GM21390 (cell line): Measurements from ENCODE around the gene HTR2C.
"Not testable (repeated sequence)": the region's sequence is repeated elsewhere in the genome, so short reads cannot be mapped to it uniquely, and the experiment has no call there.

Experiments
- ATAC-seq: cut with Tn5 transposase; IDR thresholded peaks from one replicate; pipeline ENCODE4 v1.9.1; 2021; ENCODE audit not compliant: unreplicated experiment

Gene HTR2C

DNA sequence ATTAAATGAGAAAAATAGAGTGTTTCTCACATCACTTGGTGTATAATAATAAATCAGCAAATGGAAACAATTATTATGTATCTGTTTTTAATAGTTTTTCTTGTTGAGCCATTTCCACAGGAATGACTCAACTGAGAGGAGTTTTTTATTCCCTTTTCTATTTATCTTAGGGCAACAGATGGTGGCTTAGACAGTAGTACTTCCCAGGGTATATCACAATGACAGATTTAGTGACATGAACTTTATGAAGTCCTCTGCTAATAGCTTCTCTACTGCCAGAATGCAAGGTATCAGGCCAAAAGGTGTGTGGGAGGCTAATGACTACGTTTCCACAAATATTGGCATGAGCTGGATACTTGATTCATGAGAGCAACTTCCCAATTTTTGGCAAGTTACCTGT lies 126.7 kb downstream of the HTR2C start:
- no peak for ATAC-seq

DNA sequence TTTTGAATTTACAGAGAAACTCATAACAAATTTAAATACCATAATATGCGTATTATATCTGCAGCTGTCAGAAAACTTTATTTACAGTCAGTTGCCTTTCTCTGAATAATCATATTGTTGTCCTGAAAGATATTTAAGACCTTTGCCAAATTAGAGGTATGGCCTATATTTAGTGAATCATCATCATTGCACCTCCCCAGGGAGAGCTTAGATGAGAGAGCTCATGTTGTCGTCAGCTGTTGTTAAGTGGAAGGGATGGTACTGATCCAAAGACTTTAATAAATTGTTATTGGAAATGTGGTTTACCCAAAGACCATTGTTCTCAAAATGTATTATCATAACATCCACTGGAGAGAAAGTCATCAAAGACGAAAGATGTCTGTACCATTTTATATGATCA lies 128.6 kb downstream of the HTR2C start:
- ATAC-seq = no peak

DNA sequence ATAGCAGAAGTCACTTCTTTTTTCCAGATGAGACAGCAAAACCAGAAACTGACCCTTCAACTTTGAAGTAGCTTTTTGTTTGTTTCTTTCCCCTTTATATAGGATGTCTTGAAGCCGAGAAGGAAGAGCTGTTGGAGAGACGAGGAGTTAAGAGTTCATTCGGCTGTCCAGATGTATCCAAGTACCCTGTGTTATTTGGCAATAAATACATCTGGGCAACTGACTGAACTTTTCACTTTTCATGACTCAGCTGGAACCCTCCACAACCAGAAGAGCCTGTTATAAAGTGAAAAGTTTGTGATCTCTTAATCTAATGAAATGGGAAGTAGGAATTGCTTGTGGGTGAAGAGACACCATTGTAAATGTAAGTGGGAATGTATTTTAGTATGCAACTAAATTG lies 131.2 kb downstream of the HTR2C start:
- ATAC-seq = no peak

DNA sequence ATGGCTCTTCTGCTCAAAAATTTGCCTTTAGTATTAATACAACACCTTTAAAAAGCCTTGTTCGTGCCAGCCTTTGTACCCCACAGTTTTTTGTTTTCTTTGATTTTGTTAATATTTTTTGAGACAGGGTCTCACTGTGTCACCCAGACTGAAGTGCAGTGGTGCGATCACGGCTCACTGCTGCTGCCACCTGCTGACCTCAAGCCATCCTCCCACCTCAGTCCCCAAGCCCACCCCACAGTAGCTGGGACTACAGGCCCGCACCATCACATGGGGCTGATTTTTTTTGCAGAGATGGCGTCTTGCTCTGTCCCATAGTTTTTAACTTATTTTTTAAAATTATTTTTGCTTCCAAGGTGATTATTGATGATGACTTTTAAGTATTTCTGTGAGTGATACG lies 134.0 kb downstream of the HTR2C start:
- ATAC-seq = no peak

DNA sequence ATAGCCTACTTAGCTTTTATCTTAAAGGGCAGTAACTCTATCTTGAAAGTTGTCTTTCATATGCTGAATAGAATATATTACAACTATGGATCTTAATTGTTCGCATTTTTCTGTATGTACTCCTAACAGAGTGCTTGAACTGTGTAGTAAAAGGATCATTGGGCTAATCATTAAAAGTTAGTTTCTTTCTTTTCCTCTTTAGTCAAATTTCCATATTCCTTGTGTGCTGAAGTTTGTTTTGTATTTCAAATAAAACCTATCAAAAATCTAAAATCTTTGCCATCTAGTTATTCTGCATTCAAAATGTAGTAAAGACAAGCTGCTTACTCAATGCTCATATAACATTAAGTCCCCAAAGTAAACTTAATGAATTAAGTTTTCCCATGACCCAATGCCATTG lies 182.7 kb downstream of the HTR2C start:
- no peak for ATAC-seq

DNA sequence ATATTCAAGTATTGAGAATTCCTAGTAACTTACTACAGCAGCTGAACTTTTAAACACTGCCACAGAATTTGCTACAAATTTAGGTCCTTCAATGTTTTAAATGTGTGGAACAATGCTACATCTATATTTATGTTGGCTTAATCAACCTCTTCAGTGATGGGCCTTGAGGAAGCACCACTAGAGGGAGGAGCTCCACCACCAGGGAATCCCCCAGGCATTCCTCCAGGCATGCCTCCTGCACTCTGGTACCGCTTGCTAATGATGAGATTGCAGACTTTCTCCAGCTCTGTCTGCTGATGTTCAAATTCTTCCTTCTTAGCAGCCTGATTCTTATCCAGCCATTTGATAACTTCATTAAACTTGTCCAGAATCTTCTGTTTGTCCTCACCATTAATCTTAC lies 190.8 kb downstream of the HTR2C start:
- ATAC-seq = no peak

DNA sequence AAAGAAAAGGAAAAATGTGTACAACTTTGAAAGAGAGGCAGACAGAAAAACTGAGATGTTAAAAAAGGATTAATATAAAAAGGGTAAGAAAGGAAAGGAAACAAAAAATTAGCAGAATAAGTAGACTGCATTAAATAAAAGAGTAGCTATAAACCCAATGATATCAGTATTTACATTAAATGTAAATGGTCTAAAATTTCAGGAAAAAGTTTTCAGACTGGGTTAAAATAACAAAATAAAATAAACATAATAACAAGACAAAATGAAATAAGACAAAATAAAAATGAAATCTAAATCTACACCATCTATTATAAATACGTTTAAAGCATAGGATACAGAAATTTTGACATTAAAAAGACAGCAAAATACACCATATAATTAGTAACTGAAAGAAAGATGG lies 199.0 kb downstream of the HTR2C start:
- no peak for ATAC-seq

DNA sequence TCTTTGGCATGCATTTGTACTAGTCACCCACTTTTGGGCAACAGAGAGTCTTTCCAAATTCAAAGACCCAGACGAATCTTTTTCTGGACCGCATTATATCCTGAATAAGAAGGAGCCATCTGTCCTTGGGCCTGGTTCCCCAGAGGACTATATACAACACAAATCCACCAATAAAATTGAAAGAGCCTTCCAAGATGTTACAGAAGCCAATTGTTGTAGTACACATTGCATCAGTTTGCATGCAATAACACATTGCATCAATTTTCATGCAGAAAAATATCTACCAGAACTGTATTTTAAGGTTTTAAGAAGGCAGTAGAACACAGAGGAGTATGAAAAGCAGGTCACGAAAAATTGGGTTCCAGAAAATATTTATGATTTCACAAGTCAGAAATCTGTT lies 203.2 kb downstream of the HTR2C start:
- ATAC-seq = no peak

DNA sequence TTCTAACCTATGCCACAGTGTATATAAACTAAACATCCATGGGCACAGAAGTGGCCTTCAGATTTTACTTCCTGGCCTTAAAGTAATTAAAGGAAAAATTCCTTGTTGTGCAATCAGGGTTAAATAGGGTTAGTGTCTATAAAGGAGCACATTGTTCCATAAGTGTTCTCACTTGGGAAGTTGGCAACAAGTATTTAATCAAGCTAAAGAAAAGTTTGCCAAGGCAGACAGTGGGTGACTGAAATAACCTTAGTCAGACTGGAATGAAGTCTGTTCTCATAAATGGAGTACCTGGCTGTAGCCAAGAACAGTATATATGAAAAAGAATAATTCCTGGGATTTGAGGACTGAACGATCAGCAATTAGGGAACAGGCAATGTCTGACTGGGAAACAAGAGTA lies 213.6 kb downstream of the HTR2C start:
- no peak for ATAC-seq

DNA sequence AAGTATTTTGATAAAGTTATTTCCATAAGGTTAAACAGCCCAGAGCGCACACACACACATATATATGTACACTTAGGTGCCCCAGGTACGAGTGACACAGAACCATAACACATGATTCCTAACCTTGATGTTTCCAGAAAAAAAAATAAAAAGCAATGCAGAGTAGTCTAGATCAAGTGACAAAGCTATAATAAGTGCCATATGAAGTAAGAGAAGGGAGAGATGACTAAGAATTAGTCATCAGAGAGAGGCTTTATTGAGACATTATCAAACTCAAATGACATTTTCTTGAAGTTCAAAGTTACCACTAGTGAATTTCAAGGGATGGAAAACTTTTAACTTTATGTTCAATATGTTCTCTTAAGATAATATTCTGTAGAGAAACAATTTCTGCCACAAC lies 215.0 kb downstream of the HTR2C start:
- ATAC-seq = no peak

DNA sequence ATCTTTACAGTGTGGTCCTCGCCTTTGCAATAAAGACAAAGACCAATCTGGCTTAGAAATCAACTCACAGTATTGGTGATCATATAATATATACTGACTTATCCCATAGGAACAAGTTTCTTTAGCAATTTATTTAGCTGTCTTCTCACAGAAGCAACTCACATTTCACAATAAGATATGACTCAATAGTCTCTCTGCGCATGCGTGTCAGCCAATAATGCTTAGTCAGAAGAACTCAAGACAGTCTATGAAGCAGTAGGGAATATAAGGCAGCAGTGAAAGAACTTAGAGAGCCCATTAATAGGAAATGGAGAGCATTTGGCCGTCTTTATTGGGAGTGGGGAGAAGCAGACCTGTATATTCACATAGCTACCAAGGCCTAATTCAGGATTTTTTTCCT lies 216.8 kb downstream of the HTR2C start:
- no peak for ATAC-seq

DNA sequence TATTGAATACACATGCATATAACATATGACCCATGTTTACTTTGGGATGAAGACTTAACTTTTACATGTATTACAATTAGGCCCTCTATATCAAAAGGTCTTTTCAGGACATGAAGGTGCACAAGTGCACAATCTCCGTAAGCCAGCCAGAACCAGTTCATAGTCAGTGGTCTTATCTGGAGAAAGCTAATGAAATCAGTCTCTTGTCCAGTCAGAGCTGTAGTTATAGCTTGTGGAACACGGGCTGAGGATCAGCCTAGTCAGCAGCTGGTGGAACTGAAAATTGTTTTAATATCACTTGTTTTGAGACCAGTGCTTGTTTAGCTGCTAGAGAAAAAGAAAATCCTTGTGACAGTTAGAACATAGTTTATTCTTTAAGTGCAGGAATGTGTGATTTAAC lies 235.6 kb downstream of the HTR2C start:
- no peak for ATAC-seq

DNA sequence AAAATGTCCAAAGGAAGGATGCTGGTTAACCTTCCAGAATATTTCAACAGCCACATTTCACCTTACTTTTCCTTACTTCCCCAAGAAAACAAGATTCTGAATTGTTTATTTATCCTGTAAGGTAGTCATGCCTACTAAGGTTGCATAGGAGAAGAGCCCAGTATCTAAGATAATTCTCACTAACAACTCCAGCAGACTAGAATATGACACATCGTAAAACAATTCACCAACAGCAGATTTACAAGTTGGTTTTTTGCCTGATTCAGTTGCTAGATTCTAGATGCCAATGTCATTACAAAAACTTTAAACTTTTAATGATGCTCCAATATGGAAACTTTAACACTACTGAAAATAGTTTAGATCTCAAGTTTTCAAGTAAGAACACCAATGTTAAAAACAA lies 257.2 kb downstream of the HTR2C start:
- no peak for ATAC-seq

DNA sequence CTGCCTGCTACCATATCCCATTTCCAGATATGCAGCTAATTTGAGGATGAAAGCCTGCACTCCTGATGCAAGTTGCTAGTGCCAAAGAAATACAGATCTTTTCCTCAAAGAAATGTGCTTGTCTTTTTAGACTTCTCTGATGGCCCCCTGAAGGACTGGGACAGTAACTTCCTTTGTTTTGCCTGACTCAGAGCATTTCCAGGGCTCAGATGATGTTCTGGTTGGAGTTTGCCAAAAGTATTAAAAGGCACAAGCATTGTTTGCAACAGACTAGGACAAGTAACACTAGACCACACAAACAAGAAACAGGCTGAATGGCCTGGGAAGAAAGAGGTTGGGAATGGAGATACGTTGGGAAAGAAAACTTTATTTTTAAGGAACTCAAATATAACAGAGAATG lies 258.3 kb downstream of the HTR2C start:
- no peak for ATAC-seq

DNA sequence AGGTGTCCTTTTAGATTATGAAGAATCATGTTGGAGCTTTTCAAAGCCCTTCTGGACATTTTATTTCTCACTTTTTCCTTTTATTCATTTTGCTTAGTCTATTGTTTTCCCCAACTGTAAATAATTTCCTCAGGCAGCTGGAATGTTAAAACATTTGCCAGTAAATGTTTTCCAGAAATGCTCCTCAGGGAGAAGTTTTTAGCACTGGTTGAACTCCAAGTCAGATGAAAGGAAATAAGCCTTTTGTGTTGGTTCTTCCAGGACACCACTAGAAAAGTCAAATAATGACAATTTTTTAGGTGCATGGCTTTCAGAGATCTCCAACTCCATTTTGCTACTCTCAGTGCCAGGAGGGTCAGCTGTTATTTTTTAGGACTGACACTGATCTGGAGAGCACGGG lies 305.6 kb downstream of the HTR2C start:
- no peak for ATAC-seq

DNA sequence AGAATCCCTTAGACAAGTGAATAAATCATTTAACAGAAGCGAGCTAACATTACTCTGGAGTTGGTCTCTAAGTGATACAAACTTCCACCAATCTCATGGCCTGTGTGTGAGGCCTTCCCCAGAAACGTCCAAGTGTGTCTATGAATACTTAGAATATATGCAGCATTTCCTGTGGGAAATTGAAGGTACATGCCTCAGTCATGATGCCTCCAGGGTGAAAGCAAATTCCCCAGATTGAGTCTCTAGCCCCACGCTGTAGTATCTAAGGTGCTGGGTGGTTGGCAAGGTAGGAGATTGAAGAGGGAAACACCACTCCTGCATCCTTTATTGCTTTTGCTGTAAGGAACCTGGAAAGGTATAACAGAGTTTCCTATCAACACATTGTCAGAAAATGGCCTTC lies 319.7 kb downstream of the HTR2C start:
- no peak for ATAC-seq

DNA sequence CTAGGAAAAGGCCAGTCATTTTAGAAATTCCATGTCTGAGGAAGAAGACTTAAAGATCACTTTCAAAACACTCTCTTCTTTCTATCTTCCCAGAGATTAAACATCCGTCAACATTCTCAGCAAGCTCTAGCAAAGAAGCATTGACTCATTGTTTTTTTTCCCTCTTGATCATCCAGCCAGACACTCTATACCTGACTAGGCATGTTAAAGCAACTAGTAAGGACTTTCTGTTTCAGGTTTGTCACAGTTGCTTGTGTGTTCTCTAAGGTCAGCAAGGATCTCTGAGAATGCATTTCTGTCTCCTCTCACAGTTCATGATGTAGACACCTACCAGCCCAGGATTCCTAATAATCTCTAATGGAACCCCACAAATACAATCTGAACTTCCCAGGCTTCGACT lies 321.4 kb downstream of the HTR2C start:
- no peak for ATAC-seq

DNA sequence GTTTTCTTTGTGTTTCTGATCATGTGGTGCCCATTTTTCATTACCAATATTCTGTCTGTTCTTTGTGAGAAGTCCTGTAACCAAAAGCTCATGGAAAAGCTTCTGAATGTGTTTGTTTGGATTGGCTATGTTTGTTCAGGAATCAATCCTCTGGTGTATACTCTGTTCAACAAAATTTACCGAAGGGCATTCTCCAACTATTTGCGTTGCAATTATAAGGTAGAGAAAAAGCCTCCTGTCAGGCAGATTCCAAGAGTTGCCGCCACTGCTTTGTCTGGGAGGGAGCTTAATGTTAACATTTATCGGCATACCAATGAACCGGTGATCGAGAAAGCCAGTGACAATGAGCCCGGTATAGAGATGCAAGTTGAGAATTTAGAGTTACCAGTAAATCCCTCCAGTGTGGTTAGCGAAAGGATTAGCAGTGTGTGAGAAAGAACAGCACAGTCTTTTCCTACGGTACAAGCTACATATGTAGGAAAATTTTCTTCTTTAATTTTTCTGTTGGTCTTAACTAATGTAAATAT lies 323.2 kb downstream of the HTR2C start:
- ATAC-seq = no peak

DNA sequence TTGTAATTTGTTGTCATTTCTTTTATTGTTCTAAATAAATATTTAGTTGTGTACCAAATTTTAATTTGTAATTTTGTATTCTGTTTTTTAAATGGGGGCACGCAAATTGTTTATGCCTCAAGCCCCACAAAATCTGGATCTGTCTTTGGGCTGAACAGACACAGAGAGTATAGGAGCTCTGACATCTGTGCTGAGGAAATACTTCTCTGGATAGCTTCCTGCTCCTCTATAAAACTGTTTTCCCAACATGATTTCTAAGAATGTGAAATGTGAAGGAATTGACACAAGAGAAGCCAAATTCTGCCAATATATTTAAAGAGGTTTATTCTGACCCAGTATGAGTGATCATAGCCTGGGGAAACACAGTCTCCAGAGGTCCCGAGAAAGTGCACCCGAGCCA lies 340.5 kb downstream of the HTR2C start:
- no peak for ATAC-seq

DNA sequence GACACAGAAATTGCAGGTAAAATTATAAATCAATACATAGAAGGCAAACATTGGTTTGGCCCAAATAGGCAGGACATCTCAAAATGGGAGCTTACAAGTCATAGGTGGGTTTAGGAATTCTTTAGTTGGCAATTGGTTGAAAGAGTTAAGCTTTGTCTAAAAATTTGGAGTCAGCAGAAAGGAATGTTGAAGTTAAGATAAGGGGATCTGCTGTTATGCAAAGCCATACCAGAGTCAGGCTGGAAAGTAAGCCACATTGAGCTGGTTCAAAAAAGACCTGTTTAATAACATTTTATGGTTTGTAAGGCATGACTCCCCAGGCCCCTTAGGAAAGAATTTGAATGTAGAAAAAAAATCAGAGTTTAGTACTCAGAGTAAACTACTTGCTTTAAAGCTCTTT lies 341.0 kb downstream of the HTR2C start:
- no peak for ATAC-seq

DNA sequence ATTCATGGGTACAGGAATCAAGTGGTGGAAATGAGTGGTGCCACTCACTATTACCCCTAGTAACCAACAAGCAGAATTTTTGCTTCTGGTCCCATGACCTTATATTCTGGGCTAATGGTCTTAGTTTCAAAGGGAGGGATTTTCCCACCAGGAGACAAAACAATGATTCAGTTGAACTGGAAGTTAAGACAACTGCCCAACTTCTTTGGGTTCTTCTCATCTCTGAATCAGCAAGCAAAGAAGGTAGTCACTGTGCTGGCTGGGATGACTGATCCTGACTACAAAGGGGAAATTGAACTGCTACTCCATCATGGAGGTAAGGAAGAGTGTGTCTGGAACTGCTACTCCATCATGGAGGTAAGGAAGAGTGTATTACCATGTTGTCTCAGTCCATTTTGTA lies 346.3 kb downstream of the HTR2C start:
- ATAC-seq = no peak

DNA sequence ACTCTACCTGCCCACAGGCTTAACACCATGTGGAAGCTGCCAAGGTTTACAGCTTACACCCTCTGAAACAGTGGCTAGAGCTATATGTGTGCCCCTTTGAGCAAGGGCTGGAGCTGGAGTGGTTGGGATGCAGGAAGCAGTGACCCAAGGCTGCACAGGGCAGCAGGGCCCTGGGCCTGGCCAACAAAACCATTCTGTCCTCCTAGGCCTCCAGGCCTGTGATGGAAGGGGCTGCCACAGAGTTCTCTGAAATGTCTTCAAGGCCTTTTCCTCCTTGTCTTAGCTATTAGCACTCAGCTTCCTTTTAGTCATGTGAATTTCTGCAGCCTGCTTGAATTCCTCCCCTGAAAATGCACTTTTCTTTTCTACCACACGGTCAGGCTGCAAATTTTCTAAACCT lies 348.7 kb downstream of the HTR2C start:
- ATAC-seq = no peak

DNA sequence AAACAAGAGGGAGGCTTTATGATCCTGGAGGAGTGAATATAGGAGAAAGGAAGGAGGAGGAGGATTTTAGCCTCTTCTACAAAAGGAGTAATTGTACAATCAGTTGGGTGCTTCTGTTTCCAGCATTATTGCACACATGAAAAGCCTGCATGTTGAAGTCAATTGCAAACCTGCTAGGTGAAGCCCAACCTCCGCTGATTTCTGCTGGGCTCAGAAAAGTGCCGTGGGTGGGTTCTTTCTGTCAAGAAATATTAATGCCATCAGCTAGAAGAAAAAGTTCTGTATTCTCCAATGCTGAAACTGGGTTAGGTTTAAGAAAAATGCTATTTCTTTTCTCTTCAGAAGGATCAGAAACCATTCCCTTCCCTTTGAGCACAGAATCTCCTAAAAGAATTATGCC lies 349.4 kb downstream of the HTR2C start:
- ATAC-seq = not testable (repeated sequence)

DNA sequence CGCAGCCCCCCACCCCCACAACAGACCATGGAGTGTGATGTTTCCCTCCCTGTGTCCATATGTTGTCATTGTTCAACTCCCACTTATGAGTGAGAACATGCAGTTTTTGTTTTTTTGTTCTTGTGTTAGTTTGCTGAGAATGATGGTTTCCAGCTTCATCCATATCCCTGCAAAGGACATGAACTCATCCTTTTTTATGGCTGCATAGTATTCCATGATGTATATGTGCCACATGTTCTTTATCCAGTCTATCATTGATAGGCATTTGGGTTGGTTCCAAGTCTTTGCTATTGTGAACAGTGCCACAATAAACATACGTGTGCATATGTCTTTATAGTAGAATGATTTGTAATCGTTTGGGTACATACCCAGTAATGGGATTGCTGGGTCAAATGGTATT lies 353.2 kb downstream of the HTR2C start:
- not testable (repeated sequence) for ATAC-seq
